NCI-H1092 treated with DMSO at 0.1 percent for 48 hours (cell line): ENCODE measurements around the gene CDKN1C.

ENCODE experiments used
- DNase-seq: peaks from one replicate; lab custom pipeline; 2025; lab: John Stamatoyannopoulos, UW

The CDKN1C gene

GRCh38 chr11:2885678-2886081 is at the start of gene CDKN1C:
Gene CDKN1C, minus strand, starts transcription at chr11:2885775. Its CDS starts 319 bp downstream, at chr11:2885456.
- DNase-seq, result peak; percentile 85

- DNase-seq, result no peak
Observed at GRCh38 chr11:2934611-2935239, 49.1 kb upstream of the CDKN1C start.

- DNase-seq, result no peak
Observed at GRCh38 chr11:2934021-2934550, 48.5 kb upstream of the CDKN1C start.

- no peak for DNase-seq
Observed at GRCh38 chr11:2933375-2934020, 47.9 kb upstream of the CDKN1C start.

- DNase-seq, result no peak
Observed at GRCh38 chr11:2932850-2933251, 47.3 kb upstream of the CDKN1C start.

GRCh38 chr11:2931771-2932738 is 46.5 kb upstream of the CDKN1C start:
- no peak for DNase-seq

- DNase-seq, result no peak
Observed at GRCh38 chr11:2931420-2931746, 45.8 kb upstream of the CDKN1C start.

- DNase-seq, result peak; percentile 80
Observed at GRCh38 chr11:2930704-2931419, 45.3 kb upstream of the CDKN1C start.

GRCh38 chr11:2929950-2930703 is 44.6 kb upstream of the CDKN1C start:
- DNase-seq, result peak; percentile 61

GRCh38 chr11:2929531-2929949 is 44.0 kb upstream of the CDKN1C start:
- DNase-seq, result no peak

- DNase-seq, result peak; percentile 40
Observed at GRCh38 chr11:2928605-2929530, 43.3 kb upstream of the CDKN1C start, which contains the start of gene PHLDA2. Gene PHLDA2, minus strand, starts transcription at chr11:2929420. Its CDS starts 56 bp downstream, at chr11:2929364.

- no peak for DNase-seq
Observed at GRCh38 chr11:2927851-2928604, 42.5 kb upstream of the CDKN1C start.

- no peak for DNase-seq
Observed at GRCh38 chr11:2927121-2927800, 41.7 kb upstream of the CDKN1C start.

GRCh38 chr11:2926611-2927051 is 41.1 kb upstream of the CDKN1C start:
- no peak for DNase-seq

- no peak for DNase-seq
Observed at GRCh38 chr11:2924821-2925675, 39.5 kb upstream of the CDKN1C start.

GRCh38 chr11:2924381-2924780 is 38.8 kb upstream of the CDKN1C start:
- DNase-seq, result no peak
